Panc1 (cell line): Measurements from ENCODE around the gene UST.

ENCODE experiments used
- POLR2AphosphoS5 ChIP-seq: IDR thresholded peaks from 2 replicates; pipeline ENCODE4 v1.6.1; 2012; ENCODE audit warnings: mild to moderate bottlenecking, low read depth, low read length, moderate library complexity
- SIN3A ChIP-seq: IDR thresholded peaks from 2 replicates; pipeline ENCODE4 v1.6.1; 2012; ENCODE audit warnings: low read depth, mild to moderate bottlenecking, low read length, moderate library complexity, borderline replicate concordance; ENCODE audit not compliant: insufficient read depth
- TF ChIP-seq, protein P1 (sequence below): fragments of 450-650 bp; IDR thresholded peaks from 2 replicates; pipeline ENCODE4 v1.5.1; 2017; ENCODE audit warnings: mild to moderate bottlenecking
- TF ChIP-seq, protein P2 (sequence below), 2 experiments: IDR thresholded peaks; 2 replicates each; pipeline ENCODE4 v1.6.1; 2011 to 2012; ENCODE audit warnings: low read depth in 2 of 2, control low read depth in 1 of 2, low read length in 1 of 2, mild to moderate bottlenecking in 1 of 2, moderate library complexity in 1 of 2; ENCODE audit not compliant: insufficient read depth in 1 of 2

DNA sequence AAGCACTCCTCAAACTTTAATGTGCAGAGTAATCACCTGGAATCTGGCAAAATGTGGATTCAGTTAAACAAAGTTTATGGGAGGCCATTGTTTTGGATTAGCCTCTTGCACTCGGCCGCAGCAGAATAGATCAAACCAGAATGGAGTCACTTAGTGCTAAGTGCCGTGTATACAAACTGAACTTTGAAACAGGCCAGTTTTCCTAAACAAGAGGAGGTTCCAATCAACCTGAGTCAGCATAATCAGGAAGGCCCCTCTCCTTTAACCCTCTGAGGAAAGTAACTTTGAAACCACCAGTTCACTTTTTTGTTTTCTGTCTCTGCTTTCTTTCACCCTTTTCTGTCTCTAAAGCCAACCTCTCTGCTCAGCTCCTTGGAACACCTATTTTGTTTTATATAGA is 92.2 kb downstream of the UST start:
- TF ChIP-seq, protein P1, sequence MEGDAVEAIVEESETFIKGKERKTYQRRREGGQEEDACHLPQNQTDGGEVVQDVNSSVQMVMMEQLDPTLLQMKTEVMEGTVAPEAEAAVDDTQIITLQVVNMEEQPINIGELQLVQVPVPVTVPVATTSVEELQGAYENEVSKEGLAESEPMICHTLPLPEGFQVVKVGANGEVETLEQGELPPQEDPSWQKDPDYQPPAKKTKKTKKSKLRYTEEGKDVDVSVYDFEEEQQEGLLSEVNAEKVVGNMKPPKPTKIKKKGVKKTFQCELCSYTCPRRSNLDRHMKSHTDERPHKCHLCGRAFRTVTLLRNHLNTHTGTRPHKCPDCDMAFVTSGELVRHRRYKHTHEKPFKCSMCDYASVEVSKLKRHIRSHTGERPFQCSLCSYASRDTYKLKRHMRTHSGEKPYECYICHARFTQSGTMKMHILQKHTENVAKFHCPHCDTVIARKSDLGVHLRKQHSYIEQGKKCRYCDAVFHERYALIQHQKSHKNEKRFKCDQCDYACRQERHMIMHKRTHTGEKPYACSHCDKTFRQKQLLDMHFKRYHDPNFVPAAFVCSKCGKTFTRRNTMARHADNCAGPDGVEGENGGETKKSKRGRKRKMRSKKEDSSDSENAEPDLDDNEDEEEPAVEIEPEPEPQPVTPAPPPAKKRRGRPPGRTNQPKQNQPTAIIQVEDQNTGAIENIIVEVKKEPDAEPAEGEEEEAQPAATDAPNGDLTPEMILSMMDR = no peak
- no peak for TF ChIP-seq POLR2AphosphoS5
- TF ChIP-seq, protein P2, sequence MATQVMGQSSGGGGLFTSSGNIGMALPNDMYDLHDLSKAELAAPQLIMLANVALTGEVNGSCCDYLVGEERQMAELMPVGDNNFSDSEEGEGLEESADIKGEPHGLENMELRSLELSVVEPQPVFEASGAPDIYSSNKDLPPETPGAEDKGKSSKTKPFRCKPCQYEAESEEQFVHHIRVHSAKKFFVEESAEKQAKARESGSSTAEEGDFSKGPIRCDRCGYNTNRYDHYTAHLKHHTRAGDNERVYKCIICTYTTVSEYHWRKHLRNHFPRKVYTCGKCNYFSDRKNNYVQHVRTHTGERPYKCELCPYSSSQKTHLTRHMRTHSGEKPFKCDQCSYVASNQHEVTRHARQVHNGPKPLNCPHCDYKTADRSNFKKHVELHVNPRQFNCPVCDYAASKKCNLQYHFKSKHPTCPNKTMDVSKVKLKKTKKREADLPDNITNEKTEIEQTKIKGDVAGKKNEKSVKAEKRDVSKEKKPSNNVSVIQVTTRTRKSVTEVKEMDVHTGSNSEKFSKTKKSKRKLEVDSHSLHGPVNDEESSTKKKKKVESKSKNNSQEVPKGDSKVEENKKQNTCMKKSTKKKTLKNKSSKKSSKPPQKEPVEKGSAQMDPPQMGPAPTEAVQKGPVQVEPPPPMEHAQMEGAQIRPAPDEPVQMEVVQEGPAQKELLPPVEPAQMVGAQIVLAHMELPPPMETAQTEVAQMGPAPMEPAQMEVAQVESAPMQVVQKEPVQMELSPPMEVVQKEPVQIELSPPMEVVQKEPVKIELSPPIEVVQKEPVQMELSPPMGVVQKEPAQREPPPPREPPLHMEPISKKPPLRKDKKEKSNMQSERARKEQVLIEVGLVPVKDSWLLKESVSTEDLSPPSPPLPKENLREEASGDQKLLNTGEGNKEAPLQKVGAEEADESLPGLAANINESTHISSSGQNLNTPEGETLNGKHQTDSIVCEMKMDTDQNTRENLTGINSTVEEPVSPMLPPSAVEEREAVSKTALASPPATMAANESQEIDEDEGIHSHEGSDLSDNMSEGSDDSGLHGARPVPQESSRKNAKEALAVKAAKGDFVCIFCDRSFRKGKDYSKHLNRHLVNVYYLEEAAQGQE (IDR thresholded peaks at IDR 0.05; ENCODE audit: insufficient read depth in 1 of 2, low read depth in 2 of 2, low read length in 1 of 2) = no peak
- no peak for TF ChIP-seq SIN3A
